Neural crest cell (in vitro differentiated cells): ENCODE data around the gene MX2. TPM values are rescaled to one million over a fixed set of nuclear protein-coding genes. Genes with fewer than 3 reads are reported as not detected.

Source experiments
- DNase-seq: peaks from one replicate; pipeline ENCODE4 v3.0.0; 2021; ENCODE audit warnings: low read depth, mixed read lengths, low spot score
- H3K27ac Mint-ChIP-seq: one replicate; pipeline ENCODE4 v1.8.0; 2021; ENCODE audit warnings: mild to moderate bottlenecking, mixed read lengths; ENCODE audit not compliant: unreplicated experiment
- H3K27me3 Mint-ChIP-seq: 2 replicates; pipeline ENCODE4 v1.8.0; 2021; ENCODE audit warnings: low read depth, mild to moderate bottlenecking, mixed read lengths
- H3K36me3 Mint-ChIP-seq: 2 replicates; pipeline ENCODE4 v1.8.0; 2021; ENCODE audit warnings: low read depth, mild to moderate bottlenecking, mixed read lengths
- H3K4me1 Mint-ChIP-seq: 2 replicates; pipeline ENCODE4 v1.8.0; 2021; ENCODE audit warnings: mixed read lengths
- H3K4me3 Mint-ChIP-seq: one replicate; pipeline ENCODE4 v1.8.0; 2021; ENCODE audit warnings: mild to moderate bottlenecking, mixed read lengths
- H3K9me3 Mint-ChIP-seq: 2 replicates; pipeline ENCODE4 v1.8.0; 2021; ENCODE audit warnings: mixed read lengths
- CTCF ChIP-seq: fragments of 200-600 bp; sonication (generic); conservative IDR thresholded peaks from 2 replicates; pipeline ENCODE4 v1.5.0; 2021; ENCODE audit warnings: antibody characterized with exemption, mild to moderate bottlenecking
- total RNA-seq: library from RNA; stranded (reverse); gene quantifications from 2 replicates; pipeline ENCODE4 v1.2.1, GENCODE V29; 2021

Gene MX2
- total RNA-seq, 1 donor from 2014 or later, result not detected

- Mint-ChIP-seq H3K4me3 (no peak overlapping the region), H3K27me3 (no peaks in the 10 kb centered on the region), H3K9me3 (no peaks in the 10 kb centered on the region), H3K4me1 (no peaks in the 10 kb centered on the region), H3K27ac (no peak overlapping the region), H3K36me3 (no peaks in the 10 kb centered on the region)
- TF ChIP-seq CTCF, result no peak
- DNase-seq, result no peak
Observed at GRCh38 chr21:41349126-41349525, 12.7 kb upstream of the MX2 start.

- no peak for TF ChIP-seq CTCF
- Mint-ChIP-seq H3K9me3 (no peaks in the 10 kb centered on the region), H3K4me3 (no peak overlapping the region), H3K4me1 (no peaks in the 10 kb centered on the region), H3K27me3 (no peaks in the 10 kb centered on the region), H3K36me3 (no peaks in the 10 kb centered on the region), H3K27ac (no peak overlapping the region)
- DNase-seq, result no peak
Observed at GRCh38 chr21:41349619-41350390, 12.0 kb upstream of the MX2 start.

- H3K27me3 Mint-ChIP-seq, result no peaks in the 10 kb centered on the region
- TF ChIP-seq CTCF, result no peak
Observed at GRCh38 chr21:41350436-41351155, 11.2 kb upstream of the MX2 start.

DNA sequence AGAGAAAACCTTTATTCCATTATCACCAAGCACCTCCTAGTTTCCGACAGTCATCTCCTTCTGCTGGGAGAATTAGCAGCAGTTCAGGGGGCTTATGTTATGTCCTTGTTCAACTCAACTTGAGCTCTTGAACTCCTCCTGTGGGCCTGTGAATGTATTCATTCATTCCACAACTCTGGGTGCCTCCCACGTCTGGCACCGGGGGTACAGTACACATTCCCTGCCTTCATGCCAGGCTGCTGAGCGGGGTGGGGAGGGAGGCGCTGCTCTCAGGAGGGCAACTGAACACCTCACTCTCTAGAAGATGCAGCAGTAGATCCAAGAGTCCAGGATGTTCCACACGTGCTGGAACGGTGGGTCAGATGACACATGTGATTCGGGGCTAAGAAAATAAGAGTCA is 4.3 kb upstream of the MX2 start:
- no peak for DNase-seq
- no peaks in the 10 kb centered on the region for H3K9me3 Mint-ChIP-seq
- TF ChIP-seq CTCF, result no peak
- peaks cover 7% of the 10 kb centered on the region for H3K4me1 Mint-ChIP-seq
- H3K4me3 Mint-ChIP-seq, result no peak overlapping the region
- no peaks in the 10 kb centered on the region for H3K36me3 Mint-ChIP-seq
- H3K27me3 Mint-ChIP-seq, result no peaks in the 10 kb centered on the region
- H3K27ac Mint-ChIP-seq, result no peak overlapping the region

More at GRCh38 chr21:41350436-41351155, 11.2 kb upstream of the MX2 start:
- no peak overlapping the region for H3K27ac Mint-ChIP-seq
- H3K4me3 Mint-ChIP-seq, result no peak overlapping the region
- no peak for DNase-seq
- no peaks in the 10 kb centered on the region for H3K9me3 Mint-ChIP-seq
- no peaks in the 10 kb centered on the region for H3K36me3 Mint-ChIP-seq
- no peaks in the 10 kb centered on the region for H3K4me1 Mint-ChIP-seq

GRCh38 chr21:41358193-41359166 is 3.3 kb upstream of the MX2 start:
- no peak for TF ChIP-seq CTCF

More at GRCh38 chr21:41358193-41359166, 3.3 kb upstream of the MX2 start:
- Mint-ChIP-seq H3K9me3 (no peaks in the 10 kb centered on the region), H3K27ac (no peak overlapping the region), H3K4me1 (peaks cover 7% of the 10 kb centered on the region), H3K4me3 (no peak overlapping the region), H3K36me3 (no peaks in the 10 kb centered on the region), H3K27me3 (no peaks in the 10 kb centered on the region)
- DNase-seq, result no peak
